NK-92 treated with Interleukin-12 subunit alpha and Interleukin-12 subunit beta, amount 100 ng/mL, for 24 hours (cell line): ENCODE results near the gene MTCL1.

ENCODE experiments used
- DNase-seq: peaks from one replicate; lab custom pipeline; 2025; lab: John Stamatoyannopoulos, UW

Gene MTCL1

DNA sequence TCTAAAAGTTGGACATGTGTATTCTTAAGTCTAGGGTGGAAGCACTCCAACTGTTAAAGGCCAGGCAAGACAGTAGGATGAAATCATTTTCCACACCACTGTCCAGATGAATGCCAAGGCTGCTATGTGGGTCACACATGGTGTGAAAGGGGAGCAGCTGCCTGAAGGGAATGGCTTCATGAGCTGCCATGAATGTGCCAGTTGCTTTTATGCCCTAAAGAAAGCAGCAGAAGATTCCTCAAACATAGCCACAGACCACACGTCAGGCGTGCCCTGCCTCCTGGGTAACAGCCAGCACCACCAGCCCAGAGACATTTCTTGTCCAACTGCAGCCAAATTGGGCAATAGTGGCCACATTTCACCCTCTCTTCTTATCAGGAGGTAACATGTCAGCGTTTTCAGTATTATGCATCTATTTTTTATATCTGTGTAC is 130.2 kb downstream of the MTCL1 start:
- DNase-seq: no peak

DNA sequence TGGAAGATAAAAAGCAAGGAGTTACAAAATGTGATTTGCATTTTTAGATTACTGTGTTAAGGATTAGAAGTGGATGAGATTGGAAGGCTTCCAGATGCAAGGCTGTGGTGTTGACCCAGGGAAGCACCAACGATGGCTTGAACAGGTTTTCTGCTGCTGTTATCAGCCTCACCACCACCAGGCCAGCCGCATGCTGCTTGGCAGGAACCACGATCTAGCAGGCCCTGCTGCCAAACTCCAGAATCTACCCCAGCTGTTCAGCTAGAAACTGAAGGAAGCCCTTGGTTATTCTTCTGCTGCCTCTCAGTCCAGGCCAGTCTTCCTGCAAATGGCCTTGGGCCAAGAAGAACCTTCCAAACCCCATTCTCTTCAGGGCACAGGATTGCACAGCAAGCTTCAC is 133.9 kb downstream of the MTCL1 start:
- DNase-seq: no peak

DNA sequence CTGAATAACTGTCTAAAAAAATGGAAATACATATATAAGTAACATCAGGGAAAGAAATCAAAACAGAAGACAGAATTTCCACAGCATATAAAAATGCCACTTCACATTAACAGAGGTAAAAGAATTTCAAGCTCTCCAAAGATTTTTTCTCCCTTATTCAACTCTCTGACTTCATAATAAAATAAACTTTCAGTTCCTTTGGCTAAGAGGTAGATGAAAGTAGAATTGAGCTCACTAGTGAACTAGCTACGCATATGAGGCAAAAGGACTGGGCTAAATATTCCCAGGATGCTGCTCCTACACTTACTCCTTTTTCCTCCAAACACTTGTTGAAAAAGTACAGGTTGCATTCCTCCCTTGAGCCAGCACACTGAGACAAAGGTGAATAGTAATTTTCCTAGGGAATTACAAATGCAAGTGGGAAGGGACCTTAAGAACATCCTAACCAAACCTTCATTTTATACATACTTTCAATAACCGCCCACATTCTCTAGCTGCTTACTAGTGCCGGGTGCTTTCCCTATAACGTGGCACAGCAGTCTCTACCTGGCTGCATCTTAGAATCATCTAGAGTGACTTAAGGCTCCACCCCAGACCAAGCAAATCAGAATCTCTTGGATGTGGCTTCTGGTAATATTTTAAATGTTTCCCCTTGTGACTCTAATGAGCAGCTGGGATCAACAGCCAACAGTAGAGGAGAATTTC is 136.6 kb downstream of the MTCL1 start:
- no peak for DNase-seq

DNA sequence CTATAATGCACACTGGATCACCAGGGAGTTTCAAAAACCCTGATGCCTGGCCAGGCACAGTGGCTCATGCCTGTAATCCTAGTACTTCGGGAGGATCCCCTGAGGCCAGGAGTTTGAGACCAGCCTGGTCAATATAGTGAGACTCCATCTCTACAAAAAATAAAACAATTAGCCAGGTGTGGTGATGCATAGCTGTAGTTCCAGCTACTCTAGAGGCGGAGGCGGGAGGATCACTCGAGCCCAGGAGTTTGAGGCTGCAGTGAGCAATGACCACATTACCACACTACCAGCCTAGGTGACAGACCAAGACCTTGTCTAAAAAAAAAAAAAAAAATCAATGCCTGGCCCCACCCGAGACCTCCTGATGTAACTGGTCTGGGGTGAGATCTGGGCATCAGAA is 137.2 kb downstream of the MTCL1 start:
- DNase-seq: no peak

DNA sequence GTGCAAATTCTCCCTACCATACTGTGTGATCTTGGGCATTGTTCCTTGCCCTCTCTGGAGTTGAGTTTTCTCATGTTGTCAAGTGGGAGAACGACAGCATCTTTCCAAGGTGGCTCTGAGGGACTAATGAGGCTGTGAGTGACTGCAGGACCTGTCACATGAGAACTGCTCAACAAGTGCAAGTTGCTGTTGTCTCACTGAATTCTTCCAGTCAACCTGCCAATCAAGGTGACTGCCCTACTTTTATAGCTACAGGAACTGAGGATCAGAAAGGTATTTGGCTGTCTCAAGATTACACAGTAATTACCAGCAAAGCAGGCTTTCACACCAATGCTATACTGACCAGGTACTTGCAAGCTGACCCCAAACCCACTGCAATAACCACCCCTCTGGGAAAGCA is 137.6 kb downstream of the MTCL1 start:
- no peak for DNase-seq

DNA sequence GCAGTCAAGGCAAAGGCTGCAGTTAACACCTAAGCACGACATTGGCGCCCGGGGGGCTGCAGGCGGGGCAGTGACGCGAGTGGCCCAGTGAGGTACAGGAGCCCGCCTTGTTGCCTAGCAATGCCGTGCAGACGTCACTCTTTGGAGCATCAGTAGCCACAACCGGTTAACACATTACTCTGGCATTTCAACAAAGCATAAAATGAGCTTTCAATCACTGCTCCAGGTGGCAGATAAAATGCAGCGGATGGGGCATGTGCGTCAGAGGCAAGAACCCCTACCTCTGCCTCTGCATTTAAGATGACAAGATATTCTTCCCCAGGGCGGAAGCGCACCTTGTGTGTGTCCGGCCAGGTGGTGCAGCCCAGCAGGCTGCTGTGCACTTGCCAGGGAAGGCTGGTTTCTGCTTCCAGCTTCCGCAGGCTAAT is 139.4 kb downstream of the MTCL1 start:
- no peak for DNase-seq

DNA sequence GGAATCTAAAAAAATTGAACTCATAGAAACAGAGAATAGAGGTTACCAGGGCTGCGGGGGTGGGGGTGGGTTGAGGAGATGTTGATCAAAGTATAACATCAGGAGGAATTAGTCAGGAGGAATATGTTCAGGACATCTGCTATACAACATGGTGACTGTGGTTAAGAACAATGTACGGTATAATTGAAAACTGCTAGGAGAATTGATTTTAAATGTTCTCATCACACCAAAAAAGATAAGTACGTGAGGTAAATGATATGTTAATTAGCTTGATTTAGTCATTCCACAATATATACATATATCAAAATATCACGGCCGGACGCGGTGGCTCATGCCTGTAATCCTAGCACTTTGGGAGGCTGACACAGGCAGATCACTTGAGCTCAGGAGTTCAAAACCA is 140.2 kb downstream of the MTCL1 start:
- no peak for DNase-seq

DNA sequence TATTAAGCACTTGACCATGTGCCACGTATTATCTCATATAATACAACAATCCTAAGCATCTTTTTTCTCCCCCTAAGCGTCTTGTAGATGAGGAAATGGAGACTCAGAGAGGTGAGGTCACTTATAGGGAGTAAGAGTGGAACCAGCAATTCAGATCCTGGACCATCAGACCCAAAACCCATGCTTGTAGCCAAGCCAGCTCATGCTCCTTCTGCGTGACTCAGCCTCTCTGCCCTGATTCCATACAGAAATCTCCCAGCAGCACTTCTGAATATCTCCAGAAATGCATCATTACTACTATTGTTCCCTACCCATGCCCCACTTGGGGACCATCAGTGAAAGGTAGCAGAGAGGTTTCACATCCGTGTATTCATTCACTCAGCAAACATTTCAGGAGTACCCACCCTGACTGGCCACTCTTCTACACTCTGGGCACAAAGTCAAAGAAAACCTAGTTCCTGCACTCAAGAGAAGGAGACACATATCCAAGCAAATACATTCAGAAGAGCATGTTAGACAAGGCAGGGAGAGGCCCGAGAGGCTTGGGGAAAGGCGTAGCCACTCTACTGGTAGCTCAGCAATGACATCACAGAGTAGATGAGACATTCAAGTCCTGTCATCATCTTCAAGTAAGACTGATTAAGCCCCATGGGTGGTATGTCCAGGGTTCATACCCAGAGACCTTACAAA is 141.9 kb downstream of the MTCL1 start:
- DNase-seq: no peak

DNA sequence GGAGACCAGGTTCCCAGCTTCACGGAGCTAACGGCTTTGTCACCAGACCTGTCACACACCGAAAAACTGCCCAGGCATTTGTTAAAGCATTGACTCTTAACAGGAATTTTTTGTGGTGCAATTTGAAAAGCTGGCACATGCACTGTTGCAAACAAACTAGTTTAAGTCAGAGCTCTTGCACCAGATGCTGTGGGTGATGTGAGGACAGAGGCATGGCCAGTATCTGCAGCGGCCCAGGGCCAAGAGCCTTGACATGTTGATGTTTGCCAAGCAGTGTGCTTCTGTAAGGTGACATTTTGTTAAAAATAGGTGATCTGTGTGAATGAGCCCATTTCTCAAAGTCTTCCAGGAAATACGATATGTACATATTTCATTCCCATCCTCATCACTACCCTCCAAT is 142.5 kb downstream of the MTCL1 start:
- no peak for DNase-seq

DNA sequence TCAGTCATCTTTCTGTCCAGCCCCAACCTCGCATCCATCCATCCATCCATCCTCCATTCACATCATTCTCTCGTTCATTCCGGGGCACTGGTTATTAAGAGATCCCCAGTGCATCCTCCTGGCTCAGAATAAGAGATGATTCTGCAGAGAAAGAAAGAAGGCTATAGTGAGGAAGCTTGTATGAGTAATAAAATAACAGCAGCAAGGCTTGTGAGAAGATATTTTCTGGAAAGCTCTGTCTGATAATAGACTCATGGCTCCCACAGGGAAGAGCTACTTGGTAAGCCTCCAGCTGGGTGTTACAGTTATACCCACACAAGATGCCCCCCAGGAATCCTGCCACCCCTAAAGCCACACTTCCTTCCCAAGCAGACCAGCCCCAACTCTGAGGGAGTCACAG is 143.2 kb downstream of the MTCL1 start:
- no peak for DNase-seq

DNA sequence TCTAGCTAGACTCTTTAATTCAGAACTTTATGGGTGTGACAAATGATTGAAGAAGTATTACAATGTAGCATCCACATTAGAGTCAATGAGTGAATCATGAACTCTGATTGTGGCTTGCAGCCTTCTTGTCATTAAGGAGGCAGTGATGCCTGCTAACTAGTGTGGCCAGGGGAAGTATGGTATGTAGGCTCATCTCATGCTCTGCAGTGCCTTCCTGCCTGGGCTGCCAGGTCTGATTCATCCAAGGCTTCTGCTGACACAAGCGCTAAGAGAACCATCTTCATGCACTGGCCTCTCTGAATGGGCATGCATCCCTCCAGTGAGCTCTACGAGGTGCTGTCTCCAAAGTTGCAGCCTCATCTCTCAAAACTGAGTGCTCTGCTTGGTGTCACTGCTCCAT is 144.3 kb downstream of the MTCL1 start:
- DNase-seq: no peak

DNA sequence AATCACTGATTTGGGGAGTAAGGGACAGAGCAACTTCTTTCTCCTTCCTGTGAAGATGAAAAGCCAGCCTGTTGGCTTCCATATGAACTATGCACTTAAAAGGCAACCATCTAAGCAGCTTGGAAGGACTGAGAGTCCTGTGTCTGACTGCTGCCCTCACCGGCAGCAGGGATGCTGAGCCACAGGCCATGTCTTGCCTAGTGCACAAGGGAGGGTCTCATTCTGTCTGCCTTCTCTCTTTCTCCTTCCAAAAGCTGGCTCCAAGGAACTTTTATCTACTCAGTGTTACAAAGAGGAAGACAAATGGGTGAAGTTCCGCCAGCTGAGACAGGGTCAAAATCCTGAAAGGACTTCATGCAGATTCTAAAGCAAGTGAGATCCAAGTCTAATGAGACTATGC is 146.3 kb downstream of the MTCL1 start:
- DNase-seq: no peak

DNA sequence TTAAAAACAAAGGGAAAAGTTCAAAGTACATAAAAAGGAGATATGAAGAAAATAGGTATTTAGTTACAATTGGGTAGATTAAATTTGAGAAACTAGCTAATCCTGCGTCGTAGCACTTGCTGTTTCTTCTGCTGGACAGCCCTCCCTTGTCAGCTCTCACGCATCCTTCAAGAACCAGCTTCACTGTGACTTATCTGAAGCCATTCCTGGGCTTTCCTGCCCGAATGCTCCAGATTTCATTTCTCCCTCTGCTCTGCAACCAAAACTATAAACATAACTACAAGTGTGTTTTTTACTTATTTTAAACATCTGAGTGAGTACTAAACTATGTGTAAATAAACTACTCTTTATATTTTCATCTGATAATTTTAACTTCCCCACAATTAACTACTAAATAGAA is 149.2 kb downstream of the MTCL1 start:
- no peak for DNase-seq

DNA sequence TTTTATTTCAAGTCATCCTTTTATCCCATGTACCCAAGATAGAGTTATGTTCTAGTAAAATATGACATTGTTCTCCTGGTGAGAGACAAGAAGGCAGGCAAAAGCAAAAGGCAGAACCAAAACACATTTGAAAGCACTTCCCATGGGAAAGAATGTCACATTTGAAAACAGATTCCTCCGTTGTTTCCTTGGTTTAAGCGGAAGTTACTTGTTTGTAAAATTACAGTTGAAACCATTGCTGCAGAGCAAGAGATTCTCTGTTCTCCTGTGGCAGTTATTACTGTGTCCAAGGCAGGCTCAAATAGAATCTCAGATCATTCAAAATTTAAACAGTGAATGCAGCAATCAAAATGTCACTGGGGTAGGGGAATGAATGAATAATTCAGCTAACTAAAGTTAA is 149.6 kb downstream of the MTCL1 start:
- no peak for DNase-seq

DNA sequence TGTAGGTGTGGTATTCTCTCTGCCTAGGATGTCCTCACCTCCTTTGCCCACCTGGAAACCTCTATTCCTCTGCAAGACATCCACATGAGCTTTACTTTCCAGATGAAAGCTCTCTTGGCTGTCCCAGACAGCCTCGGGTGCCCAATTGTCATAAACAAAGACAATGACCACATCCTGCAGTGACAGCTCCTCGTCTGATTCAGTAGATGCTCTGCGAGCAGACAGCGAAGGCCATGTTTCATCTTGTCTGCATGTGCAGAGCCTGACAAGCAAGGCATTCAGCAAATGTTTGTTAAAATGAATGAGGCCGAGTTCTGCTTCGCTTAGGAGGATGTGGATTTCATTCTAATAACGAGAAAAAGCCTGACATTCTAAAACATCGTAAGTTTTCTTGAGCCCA is 150.9 kb downstream of the MTCL1 start:
- DNase-seq: no peak

DNA sequence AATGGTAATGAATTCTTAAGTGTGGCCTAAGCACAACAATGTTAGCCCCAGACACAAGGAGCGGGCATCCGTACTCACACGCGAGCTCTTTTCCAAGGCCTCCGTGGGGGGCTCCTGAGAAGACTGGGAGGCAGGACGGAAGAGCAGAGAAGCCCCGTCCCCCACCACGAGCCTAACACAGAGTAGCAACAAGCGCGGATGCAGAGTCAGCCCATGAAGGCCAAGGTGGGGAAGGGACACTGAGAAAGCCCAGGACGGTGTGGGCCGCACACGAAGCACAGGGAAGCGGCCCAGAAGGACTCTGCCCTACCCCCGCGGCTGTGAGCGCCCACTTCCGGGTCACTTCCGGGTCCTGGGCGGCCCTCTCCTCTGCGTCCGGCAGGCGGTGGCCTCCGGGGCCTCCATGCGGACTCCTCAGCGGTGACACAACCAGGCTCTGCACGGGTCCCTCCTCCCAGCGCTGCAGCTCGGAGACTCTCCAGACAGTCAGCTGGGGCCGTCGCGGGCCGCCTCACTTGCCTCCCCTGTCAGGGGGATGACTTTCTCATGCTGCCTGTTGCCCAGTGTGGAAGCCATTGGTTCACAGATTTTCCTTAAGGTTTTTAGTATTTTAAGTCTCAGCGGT is 151.5 kb downstream of the MTCL1 start:
- no peak for DNase-seq

DNA sequence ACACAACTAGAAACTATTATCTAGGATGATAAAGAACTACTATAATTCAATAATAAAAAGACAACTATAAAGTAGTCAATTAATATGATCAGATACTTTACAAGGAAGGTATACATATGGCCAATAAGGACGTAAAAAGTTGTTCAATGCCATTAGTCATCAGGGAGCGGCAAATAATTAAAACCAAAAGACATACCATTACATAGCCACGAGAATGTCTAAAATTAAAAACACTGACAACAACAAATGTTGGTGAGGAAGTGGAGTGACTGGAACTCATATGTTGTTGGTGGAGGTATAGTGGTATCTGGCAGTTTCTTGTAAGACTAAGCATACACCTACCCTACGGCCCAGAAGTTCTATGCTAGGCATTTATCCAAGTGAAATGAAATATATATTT is 152.4 kb downstream of the MTCL1 start:
- no peak for DNase-seq

DNA sequence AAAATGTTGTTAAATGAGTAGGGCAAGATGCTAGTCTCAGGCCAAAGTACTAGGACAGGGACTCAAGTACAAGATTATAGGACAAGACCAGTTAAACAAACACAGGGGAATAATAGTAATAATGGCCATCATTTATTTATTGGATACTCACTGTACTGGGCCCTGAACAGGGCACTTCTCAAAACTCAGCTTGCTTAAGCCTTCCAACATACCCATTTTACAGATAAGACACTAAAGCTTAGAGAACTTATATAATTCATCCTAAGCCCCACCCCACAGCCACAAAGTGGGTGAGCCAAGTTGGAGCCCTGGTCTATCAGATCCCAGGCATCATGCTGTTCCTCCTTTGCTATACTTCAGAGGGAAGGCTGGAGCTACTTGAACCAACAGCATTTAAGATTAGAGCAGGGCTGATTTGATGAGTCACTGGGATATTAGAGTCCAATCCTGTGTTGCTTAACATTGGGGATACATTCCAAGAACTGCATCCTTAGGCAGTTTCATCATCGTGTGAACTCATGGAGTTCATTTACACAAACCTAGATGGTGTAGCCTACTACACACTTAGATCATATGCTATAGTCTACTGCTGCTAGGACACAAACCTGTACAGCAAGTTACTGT is 153.6 kb downstream of the MTCL1 start:
- no peak for DNase-seq

DNA sequence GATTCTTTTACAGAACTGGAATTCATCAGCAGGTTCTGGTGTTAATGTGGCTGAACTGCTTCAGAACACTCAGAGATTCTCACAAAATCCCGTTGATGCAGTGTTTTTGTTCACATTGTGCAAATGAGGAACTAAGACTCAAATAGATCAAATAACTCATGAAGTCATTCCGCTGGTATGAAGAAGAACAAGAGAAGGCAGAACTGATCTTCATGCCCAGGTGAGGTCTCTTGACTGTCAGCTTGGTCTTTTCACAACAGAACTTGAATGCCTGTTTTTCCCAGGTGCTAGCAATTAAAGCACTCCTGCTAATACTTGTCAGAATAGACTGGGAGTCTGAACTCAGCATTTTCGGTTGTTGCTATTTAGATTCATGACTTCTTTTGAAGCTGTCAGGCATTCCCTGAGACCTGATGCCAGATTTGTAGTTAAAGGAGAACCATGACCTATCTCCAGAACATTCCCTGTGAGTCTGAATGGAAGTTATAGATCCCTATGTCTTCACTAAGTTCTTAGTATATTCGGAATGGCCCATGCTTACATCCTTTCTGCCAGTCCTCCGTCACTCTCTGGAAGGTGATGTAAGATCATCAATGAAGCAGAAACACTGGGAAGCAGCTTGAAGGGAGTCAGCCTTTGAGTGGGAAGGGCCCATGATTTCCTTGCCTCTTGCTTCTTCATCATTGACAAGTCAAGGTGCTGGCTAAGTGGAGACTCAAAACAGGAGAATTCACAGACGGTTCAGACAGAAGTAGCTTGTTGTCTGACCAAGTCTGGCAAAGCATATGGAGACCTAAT is 155.7 kb downstream of the MTCL1 start:
- no peak for DNase-seq

DNA sequence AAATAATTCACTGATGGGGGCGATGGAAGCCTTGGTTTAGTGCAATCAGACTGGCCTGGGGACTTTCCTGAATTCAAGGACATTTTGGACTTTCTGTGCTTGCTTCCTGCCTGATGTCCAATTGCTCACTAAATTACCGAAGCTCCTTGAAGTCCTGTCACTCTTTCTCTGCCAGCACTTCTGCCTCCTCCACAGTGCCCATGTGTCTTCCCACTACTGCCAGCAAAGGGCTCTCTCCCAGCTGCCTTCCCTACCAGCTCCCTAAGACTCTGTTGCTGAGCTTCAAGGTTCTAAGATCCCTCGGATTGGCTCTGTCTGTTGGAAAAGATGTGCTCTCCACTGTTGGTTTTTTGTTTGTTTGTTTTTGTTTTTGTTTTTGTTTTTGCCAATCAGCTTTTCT is 158.1 kb downstream of the MTCL1 start:
- no peak for DNase-seq

DNA sequence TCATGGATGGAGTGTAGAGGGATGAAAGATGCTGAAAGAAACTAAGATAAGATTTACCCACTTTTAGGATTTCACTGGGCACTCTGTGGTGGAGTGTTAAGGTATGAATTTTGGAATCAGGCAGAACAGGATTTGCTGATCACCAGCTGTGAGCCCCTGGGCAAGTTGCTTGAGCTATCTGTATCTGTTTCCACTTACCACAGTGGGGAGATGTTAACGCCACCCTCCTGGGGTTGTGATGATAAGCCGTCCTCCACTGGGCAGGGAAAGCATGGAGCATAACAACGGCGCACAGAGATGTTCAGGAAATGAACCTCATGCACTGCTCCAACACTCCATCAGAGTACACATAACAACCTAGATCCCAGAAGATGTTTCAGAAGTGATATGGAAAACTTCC is 160.6 kb downstream of the MTCL1 start:
- DNase-seq: no peak

DNA sequence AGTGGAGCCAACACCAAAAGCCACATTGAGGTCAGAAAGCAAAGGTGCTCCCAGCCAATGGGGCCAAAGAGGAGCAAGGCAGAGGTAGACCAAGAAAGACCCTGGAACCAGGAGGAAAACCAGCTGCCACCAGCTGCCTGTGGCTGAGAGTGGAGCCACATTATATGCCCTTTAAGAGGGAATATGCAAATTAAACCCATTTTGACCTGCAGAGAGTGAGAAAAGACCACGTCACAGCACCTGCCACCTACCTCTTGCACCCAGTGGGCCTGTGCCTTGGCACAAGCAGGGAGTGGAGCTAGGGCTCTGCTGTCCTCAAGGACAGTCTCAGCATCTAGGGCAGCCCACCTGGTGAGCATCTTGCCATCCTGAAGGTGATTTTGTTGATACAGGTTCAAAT is 161.3 kb downstream of the MTCL1 start:
- DNase-seq: no peak
